Measurements from ENCODE around the gene SPDYE3. TPM values are rescaled to one million over a fixed set of nuclear protein-coding genes. Genes with fewer than 3 reads are reported as not detected.
"Not testable (repeated sequence)": the region's sequence is repeated elsewhere in the genome, so short reads cannot be mapped to it uniquely, and the experiment has no call there.

The SPDYE3 gene
- not detected for total RNA-seq

- H3K27ac ChIP-seq; H3K27me3 ChIP-seq; H3K36me3 ChIP-seq; intact Hi-C loops (cut with DNase I; ENCODE audit: low total_unique reads); ATAC-seq; in situ Hi-C loops (cut with MboI; ENCODE audit: low sequenced_read_pairs in 4 of 4); H3K9me3 ChIP-seq; DNase-seq; H3K4me3 ChIP-seq; H3K4me1 ChIP-seq: not testable (repeated sequence)
Observed at GRCh38 chr7:100307402-100307801, at the start of gene SPDYE3. SPDYE3 (plus strand) TSS chr7:100307702; CDS start chr7:100307886, 184 bp downstream.

GRCh38 chr7:100259984-100260383, 47.5 kb upstream of the SPDYE3 start:
- H3K9me3 ChIP-seq; ATAC-seq; intact Hi-C loops (cut with DNase I; ENCODE audit: low total_unique reads); H3K36me3 ChIP-seq; DNase-seq; in situ Hi-C loops (cut with MboI; ENCODE audit: low sequenced_read_pairs in 4 of 4); H3K4me3 ChIP-seq; H3K27me3 ChIP-seq: not testable (repeated sequence)
- peak overlapping the region; percentile 39 to 61 (median 52) for H3K27ac ChIP-seq
- H3K4me1 ChIP-seq, result peaks cover 8 to 33% of the 10 kb centered on the region in 2 donors

GRCh38 chr7:100262896-100263295, 44.6 kb upstream of the SPDYE3 start:
- ATAC-seq; in situ Hi-C loops (cut with MboI; ENCODE audit: low sequenced_read_pairs in 4 of 4); H3K9me3 ChIP-seq: not testable (repeated sequence)

GRCh38 chr7:100264223-100264622, 43.3 kb upstream of the SPDYE3 start:
- H3K27me3 ChIP-seq; H3K36me3 ChIP-seq; intact Hi-C loops (cut with DNase I; ENCODE audit: low total_unique reads); ATAC-seq; H3K4me3 ChIP-seq; H3K9me3 ChIP-seq; in situ Hi-C loops (cut with MboI; ENCODE audit: low sequenced_read_pairs in 4 of 4); DNase-seq: not testable (repeated sequence)
- Histone ChIP-seq H3K27ac (peak overlapping the region; percentile 91 to 98 (median 96)), H3K4me1 (peaks cover 44 to 69% of the 10 kb centered on the region in 2 donors)

More at GRCh38 chr7:100262896-100263295, 44.6 kb upstream of the SPDYE3 start:
- Histone ChIP-seq H3K4me1 (peaks cover 32 to 59% of the 10 kb centered on the region in 2 donors), H3K27ac (peak overlapping the region; percentile 44 to 98 (median 96))
- H3K36me3 ChIP-seq; H3K27me3 ChIP-seq; H3K4me3 ChIP-seq; intact Hi-C loops (cut with DNase I; ENCODE audit: low total_unique reads); DNase-seq: not testable (repeated sequence)

GRCh38 chr7:100264669-100265165, 42.8 kb upstream of the SPDYE3 start:
- H3K36me3 ChIP-seq; in situ Hi-C loops (cut with MboI; ENCODE audit: low sequenced_read_pairs in 4 of 4); H3K9me3 ChIP-seq; DNase-seq; H3K27me3 ChIP-seq; intact Hi-C loops (cut with DNase I; ENCODE audit: low total_unique reads); H3K4me3 ChIP-seq; ATAC-seq: not testable (repeated sequence)
- peaks cover 47 to 68% of the 10 kb centered on the region in 2 donors for H3K4me1 ChIP-seq
- H3K27ac ChIP-seq, result peak overlapping the region; percentile 91 to 98 (median 96)

- H3K27me3 ChIP-seq; H3K36me3 ChIP-seq; in situ Hi-C loops (cut with MboI; ENCODE audit: low sequenced_read_pairs in 4 of 4); H3K4me3 ChIP-seq; DNase-seq; H3K9me3 ChIP-seq: not testable (repeated sequence)
- ATAC-seq, result peak; percentile 11 to 43
- intact Hi-C loops (cut with DNase I; ENCODE audit: low total_unique reads), result loop anchor here (2.0 kb wide), 1 partner anchor 19 kb away; no protein-coding TSS in a partner anchor
- peak overlapping the region; percentile 91 to 98 (median 96) for H3K27ac ChIP-seq
- peaks cover 47 to 63% of the 10 kb centered on the region in 2 donors for H3K4me1 ChIP-seq
Observed at GRCh38 chr7:100265851-100266250, 41.7 kb upstream of the SPDYE3 start.

- in situ Hi-C loops (cut with MboI; ENCODE audit: low sequenced_read_pairs in 4 of 4) (no loop called here), intact Hi-C loops (cut with DNase I; ENCODE audit: low total_unique reads) (loop anchor here (2.0 kb wide), 1 partner anchor 20 kb away; no protein-coding TSS in a partner anchor)
- DNase-seq (no peak), ATAC-seq (no peak)
- Histone ChIP-seq H3K4me3 (peak overlapping the region in 1 of 4 donors; percentile 23), H3K27ac (peak overlapping the region; percentile 91 to 98 (median 96)), H3K36me3 (no peaks in the 10 kb centered on the region), H3K9me3 (no peaks in the 10 kb centered on the region), H3K4me1 (peaks cover 47 to 54% of the 10 kb centered on the region in 2 donors), H3K27me3 (no peaks in the 10 kb centered on the region)
- TF ChIP-seq CTCF (IDR thresholded peaks at IDR 0.05 in 4 of 5, conservative IDR thresholded peaks at IDR 0.05 in 1 of 5), result no peak
- no peak for TF ChIP-seq POLR2A (IDR thresholded peaks at IDR 0.05)
Observed at GRCh38 chr7:100266576-100267354, 40.7 kb upstream of the SPDYE3 start.
